Activated CD8-positive, alpha-beta memory T cell treated with anti-CD3 and anti-CD28 coated beads for 48 hours (primary cell): Measurements from ENCODE around the gene SFRP2.

Experiments used
- DNase-seq, 3 experiments: peaks; one replicate each; pipeline ENCODE4 v3.0.0-alpha.2; 2020; ENCODE audit warnings: low read depth in 2 of 3, low spot score in 2 of 3

The SFRP2 gene

DNA sequence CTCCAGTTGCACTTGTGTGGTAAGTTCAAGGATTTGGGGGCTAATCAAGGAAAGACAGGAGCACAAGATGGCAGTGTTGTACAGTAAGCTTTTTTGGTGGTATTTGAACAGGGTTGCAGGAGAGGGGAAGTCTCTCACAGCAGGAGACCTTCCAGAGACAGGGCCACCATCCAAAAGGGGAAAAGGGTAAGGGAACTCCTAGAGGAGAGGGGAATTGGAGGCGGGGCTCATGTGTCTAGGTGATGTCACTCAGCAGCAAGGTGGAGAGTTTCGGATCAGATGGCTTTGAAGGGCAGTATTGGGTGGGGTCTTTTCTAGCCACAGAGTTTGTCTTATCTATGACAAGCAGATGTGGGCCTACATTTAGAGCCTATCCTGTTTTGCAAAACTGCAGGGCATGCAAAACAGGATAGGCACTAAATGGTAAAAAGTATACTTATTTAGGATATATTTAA, 15.6 kb downstream of the SFRP2 start:
- DNase-seq = no peak

DNA sequence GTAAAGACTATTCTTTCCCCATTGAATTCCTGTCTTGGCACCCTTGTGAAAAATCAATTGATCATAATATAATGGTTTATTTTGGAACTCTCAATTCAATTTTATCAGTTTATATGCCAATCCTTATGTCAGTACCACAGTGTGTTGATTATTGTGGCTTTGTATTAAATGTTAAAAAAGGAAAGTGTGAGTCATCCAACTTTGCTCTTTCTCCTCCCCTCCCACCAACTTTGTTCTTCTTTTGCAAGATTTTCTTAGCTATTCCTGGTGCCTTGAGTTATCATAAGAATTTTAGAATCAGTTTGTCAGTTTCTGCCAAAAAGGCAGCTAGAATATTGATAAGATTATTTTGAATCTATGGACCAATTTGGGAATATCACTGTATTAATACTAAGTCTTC, 17.8 kb downstream of the SFRP2 start:
- no peak for DNase-seq

DNA sequence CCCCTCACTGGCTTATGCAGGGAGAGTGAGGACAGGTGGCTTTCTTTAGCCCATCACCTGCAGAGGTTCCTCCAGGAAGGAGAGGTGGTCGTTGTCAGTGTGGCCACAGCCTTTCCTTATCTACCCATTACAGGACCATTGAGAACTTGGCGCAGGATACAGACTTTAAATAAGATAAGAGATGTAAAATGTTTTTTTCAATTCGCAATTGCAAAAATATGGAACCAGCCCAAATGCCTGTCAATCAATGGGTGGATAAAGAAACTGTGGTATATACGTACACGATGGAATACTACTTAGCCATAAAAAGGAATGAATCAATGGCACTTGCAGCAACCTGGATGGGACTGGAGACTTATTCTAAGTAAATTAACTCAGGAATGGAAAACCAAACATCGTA, 22.1 kb downstream of the SFRP2 start:
- no peak for DNase-seq

DNA sequence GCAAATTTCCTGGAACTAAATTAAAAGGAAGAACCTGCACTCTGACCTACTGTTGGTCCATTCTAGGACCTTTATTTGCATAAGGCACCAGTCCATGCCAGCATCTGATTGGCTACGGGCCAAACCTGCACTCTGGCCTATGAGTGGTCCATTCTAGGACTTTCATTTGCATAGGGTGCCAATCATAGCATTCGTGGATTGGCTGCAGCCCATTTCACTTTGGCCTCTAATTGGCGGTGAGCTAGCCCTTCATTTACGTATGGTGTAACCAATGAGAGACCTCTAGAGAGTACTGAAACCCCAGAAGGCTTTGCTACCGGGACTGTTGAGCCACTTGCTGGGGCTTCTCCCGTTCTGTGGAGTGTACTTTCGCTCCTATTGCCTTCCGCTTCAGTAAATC, 23.0 kb downstream of the SFRP2 start:
- DNase-seq = no peak

DNA sequence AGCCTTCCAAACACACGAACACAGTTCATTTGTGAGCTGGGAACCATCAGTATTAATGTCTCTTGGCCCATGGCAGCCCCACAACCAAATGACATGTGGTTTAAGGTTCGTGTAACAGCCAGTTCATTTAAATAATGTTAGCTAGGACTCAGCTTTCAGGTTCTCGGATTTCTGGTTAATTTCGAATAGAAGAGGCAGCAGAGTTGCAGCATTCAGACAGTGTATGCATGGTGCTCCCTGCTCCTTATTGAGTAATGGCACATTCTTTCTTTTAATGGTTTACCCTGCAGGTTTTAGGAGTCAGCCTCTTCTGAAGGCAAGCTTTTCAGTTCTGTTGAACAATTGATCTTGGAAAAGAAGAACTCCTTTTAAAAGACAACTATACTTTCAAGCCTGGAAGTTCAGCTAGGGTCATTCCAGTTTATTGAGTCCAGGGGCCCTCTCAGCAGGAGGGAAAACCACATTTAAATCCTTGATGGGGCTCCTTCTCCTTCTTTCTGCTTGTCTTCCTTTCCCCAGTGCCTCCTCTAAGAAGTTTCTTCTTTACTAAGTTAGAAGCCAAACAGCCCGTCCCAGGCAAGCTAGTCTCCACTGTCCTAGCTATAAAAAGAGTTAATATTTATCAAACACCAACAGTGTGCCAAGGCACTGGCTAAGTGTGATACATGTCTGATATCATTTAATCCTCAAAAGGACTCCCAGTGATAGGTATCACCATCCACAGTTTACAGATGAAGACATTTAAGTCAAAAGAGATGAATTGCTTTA, 24.1 kb downstream of the SFRP2 start:
- no peak for DNase-seq

DNA sequence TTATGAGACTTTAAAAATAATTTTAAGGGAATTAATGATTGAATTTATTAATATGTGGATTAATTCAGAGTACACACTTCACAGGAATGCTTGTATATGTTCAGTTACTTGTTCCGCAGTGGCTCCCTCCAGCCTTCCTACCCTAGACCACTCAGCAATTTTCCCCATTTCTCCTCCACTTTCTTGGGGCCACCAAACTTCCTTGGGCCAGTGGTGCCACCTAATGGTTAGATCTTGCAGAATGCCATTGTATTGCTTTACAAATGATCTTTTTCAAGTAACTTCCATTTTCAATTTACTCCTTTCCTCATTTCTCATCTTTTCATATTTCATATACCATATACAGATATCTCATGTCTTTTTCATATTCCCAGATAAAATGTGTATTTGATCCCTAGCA, 25.5 kb downstream of the SFRP2 start:
- no peak for DNase-seq

DNA sequence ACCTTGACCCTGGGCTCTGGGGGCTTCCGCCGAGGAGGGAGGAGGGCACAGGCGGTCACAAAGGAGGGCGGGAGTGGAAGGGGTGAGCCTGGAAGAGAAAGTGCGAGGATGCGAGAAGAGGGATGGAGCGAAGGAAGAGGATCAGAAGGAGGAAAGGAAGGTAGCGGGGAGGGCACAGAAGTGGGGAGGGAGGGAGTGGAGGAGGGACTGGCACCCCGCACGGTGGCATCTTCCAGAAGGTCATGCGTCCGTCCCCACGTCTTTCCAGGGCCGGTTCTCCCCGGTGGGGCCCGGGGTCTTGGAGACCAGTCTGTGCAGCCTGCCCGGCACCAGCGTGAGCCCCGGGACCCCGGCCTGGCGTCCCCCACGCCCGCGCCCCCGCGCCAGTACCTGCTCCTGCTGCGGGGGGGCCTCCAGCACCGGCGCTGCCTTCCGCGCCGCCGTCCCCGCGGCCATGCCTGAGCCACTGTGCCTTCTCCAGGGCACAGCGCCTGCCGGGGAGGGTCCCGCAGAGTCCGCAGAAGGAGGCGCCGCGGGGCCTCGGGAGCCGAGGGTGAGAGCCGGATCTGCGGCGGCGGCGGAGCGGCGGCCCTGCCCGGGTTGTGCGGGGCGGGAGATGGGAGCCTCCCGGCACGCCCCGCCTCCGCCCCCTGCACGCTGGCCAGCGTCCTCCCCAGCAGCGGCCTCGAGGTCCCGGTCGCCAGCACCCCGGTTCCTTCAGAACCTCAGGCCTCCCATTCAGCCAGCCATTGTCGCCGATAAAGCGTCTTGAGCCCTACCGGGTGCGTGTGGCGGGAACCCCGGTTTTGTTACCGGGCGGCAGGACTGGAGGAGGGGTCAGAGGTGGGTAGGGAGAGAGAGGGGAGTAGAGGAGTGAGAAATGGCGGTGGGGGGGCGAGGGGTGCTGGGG, 29.2 kb downstream of the SFRP2 start, which contains the start of gene RNF175:
TSS of gene RNF175 (minus strand) at position 618 of the 910 bp plus-strand sequence. CDS start at position 456, 162 bp downstream.
- no peak for DNase-seq

DNA sequence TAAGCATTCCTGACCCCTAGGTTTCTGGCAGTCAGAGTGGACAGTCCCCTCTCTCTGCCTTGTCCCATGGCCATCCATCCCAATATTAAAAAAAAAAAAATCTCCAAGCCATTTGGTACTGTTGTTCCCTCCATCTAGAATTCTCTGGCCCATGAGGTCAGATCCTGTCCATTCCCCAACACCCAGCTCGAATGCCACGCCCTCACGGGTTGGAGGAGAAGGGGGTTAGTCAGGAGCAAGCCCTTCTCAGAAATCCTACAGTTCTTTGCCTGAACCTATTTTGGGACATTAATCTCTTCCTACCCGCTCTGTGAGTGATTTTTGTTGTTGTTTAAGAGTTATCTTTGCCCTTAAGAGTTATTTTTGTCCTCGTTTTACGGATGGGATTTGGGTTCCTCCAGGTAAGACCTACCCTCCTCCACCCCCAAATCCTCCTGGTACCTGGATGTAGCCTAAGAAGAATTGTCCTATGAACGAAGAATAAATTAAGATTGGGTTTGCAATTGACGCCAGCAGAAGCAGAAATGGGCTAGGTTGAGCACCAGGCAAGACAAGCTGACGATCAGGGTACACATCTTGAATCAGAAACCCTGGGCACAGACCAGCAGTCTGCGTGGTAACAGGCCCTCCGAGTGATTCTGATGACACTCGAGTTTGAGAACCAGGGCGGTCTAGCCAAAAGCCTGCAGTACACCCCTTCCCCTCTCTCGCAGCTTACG, 30.0 kb downstream of the SFRP2 start:
- no peak for DNase-seq

DNA sequence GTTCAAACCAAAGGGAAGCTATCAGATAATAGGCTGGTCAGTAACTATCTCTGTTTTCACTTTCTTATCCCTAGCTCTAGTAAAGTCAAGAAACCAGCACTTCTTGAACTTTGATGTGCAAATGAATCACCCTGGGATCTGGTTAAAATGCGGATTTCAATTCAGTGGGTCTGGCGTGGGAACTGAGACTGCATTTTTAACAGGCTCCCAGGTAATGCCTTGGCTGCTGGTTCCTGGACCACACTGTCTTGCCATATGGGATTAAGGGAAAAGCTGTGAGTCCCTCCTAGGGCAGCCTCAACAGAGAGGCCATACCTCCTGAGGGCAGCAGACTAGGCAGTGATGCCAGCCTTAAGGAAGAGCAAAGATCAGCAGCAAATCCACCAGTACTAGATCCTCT, 30.7 kb downstream of the SFRP2 start:
- no peak for DNase-seq

DNA sequence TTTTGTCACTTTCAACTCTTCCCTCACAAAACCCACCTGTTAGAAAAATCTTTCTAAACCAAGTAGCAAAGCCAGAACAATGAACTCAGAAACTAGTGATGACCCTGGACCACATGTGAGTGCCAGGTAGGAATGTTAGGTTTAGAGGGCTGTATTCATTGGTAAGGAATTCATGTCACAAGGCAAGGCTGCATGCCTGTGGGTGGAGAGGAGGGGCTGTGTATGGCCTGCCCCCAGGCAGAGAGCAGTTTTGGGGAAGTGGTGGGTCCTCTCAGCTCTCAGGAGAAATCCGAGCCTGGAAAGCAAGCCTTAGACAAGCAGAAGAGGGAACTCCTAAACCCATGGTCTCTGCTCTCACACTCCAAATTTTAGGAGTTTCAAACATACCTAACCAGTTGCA, 31.5 kb downstream of the SFRP2 start:
- DNase-seq = no peak

DNA sequence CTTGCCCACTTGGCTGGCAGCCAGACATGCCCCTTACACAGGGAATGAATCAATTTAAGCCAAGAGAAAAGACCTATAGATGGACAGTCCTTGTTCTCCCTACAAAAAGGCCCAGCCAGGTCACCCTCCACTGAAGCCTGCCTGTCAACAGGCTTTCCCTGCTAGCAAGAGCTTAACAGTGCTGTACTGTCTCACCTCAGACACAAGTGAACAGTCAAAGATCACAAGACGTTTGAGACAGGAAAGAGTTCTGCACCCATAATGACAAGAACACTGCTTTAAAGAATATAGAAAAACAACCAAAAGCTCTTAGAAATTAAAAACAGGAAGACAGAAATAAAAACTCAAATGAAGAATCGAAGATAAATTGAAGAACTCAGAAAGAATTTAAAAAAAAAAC, 33.7 kb downstream of the SFRP2 start:
- no peak for DNase-seq

DNA sequence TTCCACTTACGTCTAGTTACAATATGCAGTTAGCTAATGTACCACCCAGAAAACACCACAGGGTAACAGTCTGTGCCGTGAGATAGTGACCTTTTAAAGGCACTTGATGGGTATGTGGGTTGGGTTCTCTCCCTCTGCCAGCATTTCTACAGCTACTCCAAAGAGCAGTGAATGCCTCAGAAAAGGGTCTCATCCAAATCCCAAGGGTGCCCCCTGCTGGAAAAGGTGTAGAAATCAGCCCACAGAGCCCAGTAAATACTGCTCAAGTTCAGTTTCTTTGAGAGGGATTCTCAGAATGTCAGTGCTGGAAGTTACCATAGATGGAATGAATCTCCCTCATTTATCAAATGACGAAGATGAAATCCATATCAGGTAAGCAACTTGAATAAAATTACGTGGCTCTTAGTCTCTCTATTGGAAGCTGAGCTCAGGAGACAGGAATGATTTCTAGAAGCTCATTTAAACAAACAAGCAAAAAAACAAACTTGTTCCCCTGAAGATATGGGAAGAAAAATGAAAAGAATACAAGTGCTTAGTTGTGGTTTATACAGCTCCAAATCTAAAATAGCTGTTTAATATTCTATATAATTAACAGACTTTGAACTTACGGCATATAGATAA, 38.6 kb downstream of the SFRP2 start:
- peak in 2 of 3 experiments; percentile 32 to 47 for DNase-seq

DNA sequence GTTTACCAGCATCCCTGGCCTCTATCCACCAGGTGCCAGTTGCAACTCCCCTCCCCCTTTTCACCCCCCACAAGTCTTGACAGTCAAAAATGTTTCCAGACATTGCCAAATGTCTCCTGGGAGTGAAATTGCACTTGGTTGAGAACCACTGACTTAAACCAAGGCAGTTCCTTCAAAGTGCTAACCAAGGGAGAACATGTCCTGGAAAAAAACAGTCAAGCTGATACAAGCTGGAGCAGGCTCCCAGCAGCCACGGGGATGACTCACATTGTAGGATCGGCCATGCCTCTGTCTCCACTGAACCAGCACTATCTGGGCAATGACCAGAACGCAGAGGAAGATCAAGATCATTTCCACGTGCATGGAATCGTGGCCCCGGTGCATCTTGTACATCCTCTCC, 40.5 kb downstream of the SFRP2 start:
- DNase-seq = no peak

DNA sequence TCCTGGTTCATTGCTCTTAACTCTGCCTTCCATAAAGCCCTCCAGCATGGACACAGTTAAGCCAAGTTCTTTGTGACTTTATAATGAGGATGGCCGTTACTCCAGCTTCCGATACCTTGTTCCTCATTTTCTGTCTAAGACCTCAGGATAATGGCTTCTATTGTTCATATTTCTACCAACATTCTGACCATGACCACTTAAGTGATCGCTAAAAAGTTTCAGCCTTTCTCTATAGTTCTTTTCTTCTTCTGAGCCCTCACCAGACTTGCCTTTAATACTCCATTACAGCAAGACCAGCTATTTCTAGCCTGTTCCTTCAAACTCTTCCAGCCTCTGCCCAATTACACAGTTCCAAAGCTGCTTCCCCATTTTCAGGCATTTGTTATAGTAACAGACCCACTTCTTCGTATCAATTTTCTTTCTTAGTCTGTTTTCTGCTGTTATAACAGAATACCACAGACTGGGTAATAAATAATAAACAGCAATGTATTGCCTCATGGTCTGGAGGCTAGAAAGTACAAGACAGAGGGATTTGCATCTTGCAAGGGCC, 41.4 kb downstream of the SFRP2 start:
- no peak for DNase-seq

DNA sequence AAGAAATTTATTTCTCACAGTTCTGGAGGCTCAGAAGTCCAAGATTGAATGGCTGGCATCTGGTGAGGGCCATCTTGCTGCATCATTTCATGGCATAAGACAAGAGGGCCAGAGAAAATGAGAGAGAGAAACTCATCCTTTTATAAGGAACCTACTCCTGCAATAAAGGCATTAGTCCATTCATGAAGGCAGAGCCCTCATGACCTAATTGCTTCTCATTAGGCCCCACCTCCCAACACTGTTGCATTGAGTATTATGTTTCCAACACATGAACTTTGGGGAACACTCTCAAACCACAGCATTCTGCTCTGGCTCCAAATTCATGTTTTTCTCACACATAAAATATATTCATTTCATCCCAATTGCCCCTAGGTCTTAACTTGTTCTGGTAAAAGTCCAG, 43.2 kb downstream of the SFRP2 start:
- no peak for DNase-seq

DNA sequence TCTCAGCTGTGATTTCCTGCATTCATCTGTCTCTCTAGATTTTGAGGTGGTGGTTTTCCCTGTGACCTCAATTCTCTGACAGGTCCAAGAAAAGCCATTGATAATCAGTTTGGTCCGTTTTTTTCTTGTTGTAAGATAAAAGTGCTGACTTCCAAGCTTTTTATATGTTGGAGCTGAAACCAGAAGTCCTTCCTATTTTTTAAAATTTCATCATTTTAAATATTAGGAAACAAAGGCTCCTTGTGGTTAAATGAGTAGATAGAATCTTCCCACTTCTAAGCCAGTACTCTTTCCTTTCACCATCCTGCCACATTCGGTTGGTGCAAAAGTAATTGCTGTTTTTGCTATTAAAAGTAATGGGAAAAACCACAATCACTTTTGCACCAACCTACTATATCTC, 47.3 kb downstream of the SFRP2 start:
- DNase-seq = no peak

DNA sequence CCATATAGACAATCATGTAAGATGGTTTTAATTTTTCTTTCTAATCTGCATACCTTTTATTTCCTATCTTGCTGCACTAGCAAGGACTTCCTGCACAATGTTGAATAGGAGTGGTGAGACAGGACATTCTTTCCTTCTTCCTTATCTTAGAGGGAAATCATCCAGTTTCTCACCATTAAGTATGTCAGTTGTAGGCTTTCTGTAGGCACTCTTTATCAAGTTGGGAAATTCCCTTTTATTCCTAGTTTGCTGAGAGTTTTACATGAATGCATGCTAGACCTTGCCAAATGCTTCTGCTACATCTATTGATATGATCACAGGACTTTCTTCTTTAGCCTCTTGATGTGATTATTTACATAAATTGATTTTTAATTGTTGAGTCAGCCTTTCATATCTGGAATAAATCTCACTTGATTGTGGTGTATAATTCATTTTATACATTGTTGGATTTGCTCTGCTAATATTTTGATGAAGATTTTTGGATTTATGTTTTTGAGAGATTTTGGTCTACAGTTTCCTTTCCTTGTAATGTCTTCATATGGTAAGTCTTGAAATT, 52.9 kb downstream of the SFRP2 start:
- DNase-seq = no peak

DNA sequence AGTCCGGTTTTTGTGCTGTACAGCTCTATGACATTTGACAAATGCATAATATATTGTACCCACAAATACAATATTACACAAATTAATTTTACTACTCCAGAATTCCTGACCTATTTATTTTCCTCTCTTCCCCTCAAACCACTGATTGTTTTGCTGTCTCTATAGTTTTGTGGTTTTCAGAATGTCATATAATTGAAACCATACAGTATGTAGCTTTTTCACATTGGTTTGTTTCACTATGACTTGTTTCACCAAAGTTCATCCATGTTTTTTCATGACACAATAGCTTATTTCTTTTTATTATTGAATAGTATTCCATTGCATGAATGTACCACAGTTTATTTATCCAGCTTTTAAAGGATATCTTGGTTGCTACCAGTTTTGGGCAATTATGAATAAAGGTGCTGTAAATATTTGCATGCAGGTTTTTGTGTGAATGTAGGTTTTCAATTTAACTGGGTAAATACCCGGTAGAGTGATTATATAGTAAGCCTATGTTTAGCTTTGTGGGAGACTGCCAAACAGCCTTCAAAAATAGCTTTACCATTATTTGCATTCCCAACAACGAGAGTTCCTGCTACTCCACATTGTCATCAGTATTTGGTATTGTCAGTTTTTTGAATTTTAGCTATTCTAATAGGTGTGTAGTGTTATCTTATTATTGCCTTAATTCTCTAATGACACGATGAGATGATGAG, 55.0 kb downstream of the SFRP2 start:
- no peak for DNase-seq

DNA sequence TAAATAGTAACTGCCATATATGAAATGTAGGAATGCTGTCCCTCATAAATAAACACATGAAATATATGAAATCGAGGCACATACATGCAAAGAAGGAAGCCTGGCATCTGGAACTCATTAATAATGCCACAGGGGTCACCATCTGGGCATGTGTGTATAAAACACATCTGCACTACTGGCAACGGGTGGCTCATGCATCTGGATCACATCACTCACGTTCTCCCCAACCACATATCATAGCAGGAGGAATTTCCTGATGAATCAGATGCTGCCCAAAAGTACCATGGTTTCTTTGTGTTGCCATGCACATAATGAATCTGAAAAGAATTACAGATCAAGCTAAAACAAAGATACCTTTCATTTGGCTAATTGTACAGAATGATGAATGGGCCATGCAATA, 57.6 kb downstream of the SFRP2 start:
- no peak for DNase-seq
